GM18868 (cell line): ENCODE data around the gene ZBTB16.

ENCODE experiments used
- ATAC-seq: cut with Tn5 transposase; IDR thresholded peaks from one replicate; pipeline ENCODE4 v1.9.1; 2021; ENCODE audit warnings: mild to moderate bottlenecking, moderate library complexity; ENCODE audit not compliant: unreplicated experiment

ZBTB16 gene

DNA sequence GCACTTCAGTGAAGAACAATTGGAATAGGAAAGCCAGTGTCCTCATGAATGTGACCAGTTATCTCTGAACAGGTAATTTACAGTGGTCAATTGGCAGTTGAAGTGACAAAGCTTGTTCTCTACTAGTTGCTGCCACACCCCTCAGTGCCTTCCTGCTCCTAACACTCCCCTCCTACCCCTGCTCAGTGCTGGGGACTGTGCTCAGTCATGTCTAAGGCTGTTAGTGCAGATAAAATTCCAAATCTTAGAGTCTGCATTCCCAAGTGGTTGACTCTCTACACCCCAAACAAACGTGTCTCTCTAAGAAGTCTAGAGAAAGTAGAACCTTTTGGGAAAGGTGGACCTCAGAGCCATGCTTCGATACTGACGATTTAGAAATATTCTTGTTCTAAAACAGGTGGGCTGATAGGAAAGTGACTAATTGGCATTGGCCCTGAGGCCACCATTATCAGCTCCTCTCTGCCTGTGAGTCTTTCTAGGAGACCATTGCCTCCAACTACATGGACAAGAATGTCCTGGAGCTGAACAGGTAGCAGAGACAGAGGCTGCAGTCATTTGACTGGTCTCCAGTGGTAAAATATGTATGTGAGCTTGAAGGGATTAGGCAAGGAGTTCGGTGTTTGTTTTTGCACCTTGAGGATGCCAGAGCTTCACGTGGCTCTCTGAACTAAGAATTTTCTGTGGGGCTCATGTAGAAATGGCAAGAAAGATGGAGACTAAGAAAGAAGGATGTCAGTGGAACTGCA lies 214.6 kb downstream of the ZBTB16 start:
- ATAC-seq, result no peak

DNA sequence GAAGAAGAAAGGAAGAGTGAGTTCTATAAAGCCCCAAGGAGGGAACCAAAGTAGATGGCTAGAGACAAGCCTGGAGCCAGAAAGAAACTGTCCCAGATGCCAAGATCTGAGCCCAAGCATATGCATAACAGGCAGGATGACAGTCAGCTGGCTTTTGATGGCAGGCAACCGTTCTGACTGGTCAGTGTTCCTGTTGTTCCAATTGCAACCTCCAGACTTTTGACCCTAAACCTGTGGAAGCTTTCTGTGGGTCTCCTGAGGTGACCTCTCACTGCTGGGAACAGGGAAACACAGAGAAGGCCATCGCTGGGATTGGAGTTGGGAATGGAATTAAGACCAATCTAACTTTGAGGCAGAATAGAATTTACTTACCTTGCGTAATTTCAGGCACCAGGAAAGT lies 215.1 kb downstream of the ZBTB16 start:
- ATAC-seq, result no peak

DNA sequence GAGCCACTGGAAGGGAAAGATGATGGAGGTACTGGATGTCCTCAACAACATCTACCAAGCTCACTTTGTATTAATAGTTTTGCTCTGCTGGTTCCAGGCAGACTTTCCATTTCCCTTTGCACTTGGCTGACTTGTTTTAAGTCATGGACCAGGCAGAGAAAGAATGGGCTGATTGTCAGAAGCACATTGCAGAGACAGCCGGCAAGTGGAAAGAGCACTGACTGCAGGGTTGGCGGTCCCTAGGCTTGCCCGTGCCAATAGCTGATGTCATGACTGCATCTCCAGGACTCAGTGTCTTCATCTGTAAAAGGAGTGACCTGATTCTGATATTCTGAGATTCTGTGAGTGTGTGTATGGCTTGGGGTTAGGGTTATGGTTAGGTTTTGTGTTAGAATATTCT lies 215.8 kb downstream of the ZBTB16 start:
- ATAC-seq, result no peak

DNA sequence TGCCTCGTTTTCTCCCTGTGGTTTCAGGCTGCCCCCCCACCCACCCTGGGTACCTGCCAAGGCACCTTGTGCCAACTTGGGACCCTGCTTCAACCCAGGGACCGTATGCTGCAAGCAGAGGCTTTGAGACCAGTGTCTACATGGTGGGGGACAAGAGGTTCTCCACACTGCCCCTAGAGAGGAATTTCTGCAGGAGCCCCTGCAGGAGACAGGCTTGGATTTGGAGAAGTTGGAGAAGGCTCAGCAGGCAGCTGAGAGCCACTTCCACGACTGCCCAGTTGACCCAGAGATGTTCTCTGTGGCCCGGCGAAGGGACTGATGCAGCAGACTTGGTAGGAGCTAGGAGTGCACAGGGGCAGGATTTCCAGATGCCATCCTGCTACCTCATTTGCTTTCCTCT lies 216.6 kb downstream of the ZBTB16 start:
- no peak for ATAC-seq

DNA sequence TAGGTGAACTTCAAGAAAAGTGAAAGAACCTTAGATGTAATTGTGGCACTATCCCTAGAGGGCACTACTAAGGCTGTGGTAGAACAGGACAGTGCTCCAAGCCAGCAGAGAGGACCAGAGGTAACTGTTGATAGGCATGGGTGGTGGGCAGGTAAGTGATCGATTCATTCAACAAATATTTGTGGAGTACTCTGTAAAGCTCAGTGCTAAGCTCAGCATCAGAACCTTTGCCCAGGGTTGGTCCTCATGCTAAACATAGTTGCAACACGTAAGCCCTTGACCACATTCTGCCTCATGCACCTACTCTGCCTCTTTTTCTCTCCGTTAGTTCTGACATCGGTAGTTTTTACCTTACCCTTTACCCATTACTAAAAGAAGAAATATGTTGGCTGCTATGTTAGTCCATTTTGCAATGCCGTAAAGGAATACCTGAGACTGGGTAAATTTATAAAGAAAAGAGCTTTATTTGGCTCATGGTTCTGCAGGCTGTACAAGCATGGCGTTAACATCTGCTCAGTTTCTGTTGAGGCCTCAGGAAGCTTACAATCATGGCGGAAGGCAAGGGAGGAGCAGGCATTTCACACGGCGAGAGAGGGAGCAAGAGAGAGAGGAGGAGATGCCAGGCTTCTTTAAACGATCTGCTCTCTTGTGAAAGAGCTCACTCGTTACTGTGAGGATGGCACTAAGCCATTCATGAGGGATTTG lies 218.3 kb downstream of the ZBTB16 start:
- ATAC-seq, result no peak

DNA sequence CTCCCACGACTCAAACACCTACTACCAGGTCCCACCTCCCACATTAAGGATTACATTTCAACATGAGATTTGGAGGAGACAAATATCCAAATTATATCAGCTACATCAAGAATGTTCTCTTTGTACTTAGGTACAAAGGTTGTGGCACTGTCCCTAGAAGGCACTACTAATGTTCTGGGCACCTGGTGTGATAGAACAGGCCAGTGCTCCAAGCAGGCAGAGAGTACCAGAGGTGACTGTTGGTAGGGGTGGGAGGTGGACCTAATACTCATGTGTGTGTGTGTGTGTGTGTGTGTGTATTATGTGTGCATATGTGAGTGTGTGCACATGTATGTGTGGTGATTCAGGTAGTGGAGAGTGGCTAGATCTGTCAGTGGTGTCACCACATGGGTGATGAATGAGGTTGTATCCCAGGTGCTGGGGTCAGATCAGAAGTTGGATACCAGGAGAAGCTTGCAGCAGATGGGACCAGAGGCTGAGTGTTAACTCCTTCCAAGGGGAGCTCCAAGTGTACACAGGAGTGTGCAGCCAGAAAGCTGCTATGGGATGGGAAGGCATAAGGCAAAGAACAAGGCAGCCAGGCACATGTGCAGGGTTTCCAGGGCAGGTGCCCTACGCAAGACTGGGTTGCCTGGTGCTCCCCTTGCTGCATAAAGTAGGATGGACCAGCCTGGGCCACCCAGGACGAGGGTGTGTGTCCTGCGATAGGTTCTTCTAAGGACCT lies 219.0 kb downstream of the ZBTB16 start:
- no peak for ATAC-seq

DNA sequence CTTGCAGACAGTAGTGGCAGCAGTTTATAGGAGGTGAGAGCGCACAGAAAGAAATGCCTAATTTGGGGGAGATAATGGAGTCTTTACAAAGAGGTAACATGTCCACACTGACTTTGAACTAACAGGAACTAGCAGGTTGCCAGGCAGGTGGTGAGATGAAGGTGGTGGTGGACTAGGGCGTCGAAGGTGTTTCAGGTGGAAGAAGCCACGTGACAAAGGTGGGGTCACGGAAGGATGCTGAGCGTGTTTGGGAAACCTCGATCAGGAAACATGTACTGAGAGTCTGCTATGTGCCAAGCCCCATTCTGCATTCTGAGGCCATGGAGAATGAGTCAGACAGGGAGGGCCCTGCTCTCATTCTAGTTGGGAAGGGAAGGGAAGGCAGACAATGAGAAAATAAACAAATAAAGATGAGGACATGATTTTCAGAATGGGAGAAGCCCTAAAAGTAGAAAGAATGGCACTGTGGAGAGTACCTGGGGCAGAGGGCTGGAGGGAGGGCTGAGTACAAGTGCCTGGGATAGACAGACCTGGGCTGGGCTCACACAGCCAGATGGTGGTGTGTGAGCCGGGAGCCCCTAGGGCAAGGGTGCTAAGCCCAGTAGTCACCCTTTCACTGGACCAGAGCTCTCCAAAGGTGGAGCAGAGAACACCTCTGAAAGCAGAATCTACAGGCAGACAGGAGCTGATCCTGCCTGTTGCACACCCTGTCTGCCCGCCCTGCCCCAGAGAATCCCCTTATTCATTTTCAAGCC lies 220.5 kb downstream of the ZBTB16 start:
- no peak for ATAC-seq

DNA sequence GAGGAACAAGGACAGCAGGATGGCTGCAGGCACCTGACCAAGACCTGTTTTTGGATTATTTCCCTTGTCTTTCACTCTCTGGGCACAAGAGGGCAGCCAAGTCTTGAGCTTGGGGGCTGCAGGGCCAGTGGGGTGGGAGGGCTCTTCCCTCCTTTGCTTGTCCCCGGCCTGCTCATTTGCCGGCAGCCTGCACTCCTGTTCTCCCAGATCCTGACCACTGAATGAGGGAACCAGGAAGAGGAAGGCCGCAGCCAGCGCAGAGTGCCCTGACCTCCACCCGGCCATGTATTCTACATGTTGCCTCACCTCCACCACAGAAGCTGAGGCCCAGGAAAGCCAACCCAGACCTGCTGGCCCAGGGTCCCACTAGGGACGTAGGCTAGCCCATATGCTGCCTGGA lies 221.2 kb downstream of the ZBTB16 start:
- ATAC-seq, result no peak

DNA sequence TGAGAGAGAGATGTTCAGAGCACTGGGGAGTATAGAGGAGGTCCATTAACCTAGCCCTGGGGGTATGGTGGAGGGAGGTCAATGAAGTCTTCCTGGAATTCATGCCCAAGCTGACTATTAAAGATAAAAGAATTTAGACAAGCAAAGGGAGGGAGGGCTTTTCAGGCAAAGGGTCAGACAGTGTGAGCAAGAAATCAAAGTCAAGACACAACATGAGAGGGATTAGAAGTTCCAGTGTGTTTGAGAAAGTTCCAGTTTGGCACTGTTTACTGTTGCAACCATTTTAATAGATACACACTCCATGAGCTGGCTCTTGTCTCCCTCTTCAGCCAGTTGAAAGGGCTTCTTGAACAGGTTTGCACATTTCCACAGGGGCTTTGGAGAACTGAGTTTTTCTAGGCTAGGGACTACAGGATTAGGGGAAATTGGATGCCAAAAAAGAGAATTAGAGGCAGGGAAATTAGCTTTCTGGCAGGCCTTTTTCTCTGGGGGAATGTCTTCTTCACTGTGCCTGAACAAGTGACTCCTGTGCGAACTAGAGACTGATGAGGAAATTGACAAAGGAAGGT lies 222.0 kb downstream of the ZBTB16 start:
- no peak for ATAC-seq

DNA sequence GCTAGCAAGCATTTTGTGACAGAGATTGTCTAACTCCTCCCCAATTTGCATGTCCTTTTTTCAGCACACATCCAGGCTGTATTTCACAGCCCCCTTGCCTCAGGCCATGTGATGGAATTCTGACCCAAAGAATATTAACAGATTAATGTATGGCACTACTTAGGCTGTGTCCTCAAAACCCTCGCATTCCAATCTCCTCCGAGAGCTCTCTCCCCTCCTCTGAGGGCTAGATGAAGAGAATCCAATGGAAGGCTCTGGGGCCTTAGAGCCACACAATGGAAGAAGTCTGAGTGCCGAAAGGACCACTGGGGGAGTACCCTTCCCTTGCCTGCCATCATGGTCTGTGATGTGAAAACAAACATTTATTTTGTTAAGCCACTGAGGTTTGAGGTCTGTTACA lies 223.0 kb downstream of the ZBTB16 start:
- no peak for ATAC-seq

DNA sequence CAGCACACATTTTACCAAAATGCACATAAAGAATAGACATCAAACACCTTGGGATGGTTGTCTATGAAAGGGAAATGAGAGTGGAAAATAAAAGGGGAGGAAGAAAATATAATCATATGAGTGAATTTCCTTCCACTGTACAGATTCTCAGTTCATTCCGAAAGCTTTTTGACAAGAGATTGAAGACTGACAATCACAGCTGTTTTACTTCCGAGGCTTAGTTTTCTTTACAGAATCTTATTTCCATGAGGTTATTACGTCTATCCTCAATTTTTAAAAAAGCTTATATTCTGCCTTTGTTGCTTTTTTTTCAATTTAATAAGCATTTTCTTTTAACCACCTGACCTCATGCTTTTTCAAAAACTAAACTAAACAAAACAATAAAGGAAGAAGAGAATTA lies 223.9 kb downstream of the ZBTB16 start:
- ATAC-seq, result no peak

DNA sequence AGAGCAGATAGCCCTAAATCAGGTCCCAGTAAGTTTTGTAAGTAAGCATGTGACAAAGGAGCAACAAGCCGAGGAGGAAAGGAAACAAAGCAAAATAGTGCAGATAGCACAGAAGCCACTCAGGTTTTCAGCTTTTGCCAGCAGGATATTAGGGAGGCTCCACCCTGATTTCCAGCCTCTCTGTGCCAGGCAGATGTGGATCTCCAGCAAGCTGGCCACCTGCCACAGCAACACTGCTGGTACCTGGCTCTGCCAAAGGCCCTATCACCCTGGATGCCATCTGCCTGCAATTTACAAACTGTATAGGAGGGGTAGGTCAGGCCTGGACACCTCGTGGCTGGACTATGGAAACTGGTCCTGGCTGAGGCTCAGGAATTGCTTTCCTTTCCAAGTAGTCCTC lies 224.5 kb downstream of the ZBTB16 start:
- no peak for ATAC-seq

DNA sequence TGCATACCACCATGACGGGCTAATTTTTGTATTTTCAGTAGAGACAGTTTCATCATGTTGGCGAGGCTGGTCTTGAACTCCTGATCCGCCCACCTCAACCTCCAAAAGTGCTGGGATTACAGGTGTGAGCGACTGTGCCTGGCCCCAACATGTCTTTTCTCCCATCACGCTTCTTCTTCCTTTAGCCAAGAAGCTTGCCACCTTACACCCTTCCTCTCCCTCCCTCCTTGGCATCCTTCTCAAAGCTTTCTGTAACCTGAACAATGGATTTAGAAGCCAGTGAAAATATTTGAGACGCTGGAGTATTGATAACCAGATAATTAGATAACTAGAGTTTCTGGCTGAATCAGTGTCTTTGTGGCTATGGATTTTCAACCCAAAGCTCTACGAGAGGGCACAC lies 225.4 kb downstream of the ZBTB16 start:
- no peak for ATAC-seq

DNA sequence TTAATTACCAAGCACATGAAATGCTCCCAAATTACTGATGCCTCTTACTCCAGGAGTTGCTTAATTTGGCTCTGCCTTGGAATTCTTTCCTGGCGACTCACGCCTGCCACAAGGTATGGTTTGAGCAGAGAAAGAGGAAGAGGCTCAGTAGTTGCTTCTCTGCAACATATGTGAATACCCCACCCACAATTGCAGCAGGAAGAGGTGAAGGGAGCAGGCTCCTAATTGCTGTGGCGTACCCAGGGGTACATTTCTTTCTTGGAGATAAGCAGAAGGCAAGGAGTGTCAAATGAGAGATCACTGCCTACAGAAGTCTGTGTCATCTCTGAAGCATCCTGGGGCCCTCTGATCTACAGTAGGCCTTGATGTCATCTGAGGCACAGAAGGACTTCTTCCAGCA lies 226.1 kb downstream of the ZBTB16 start:
- no peak for ATAC-seq

DNA sequence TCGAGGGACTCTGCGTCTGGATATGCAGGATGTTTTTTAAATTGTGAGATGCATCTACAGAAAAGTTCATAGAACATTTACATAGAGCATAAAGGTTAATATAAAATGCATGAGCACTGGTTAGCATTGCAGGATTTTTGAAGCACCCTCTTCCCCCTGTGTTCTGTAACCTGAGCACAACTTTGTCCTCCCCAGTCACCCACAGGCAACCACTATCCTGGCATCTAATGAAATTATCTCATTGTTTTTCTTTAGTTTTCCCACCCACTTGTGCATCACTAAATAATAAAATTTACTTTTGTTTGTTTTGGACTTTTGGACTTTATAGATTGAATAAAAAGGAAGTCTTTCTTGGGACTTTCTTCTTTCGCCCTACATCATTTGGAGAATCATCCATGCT lies 226.7 kb downstream of the ZBTB16 start:
- no peak for ATAC-seq

DNA sequence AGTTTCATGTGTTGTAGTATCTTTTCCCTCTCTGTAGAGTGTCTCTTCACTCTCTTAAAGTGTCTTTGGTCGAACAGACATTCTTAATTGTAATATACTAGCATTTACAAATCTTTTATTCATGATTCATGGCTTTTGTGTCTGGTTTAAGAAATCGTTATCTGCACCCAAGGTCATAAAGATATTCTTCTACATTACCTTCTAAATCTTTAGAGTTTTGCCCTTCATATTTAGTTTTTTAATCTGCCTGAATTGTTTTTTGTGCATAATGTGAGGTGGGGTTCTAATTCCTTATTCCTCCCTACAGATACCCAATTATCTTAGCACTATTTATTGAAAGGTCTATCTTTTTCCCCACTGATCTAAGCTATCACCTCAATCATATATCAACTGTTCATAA lies 227.6 kb downstream of the ZBTB16 start:
- no peak for ATAC-seq

DNA sequence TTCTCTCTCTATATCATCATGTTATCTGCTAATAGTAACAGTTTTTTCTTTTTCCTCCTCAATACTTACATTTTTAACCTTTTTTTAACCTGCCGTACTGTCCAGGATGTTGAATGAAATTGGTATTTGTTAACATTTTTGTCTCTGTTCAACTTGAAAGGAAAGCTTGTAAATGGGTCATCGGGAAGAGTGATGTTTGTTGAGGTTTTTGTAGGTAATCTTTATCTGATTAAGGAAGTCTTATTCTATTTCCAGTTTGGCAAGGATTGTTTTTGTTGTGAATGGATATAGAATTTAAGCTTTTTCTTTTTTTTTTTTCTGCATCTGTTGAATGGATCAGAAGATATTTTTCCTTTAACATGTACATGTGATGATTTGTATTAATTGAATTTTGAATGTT lies 228.6 kb downstream of the ZBTB16 start:
- no peak for ATAC-seq

DNA sequence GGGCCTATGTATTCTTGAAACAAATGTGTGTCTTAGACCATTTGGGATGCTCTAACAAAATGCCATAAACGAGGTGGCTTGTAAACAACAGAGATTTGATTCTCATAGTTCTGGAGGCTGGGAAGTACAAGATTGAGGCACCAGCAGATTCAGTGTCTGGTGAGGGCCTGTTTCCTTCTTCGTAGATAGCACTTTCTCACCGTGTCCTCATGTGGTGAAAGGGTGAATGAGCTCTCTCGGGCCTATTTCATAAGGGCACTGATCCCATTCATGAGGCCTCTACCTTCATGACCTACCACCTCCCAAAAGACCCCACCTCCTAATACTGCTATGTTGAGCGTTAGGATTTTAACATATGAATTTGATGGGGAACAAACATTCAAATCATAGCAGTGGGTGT lies 230.3 kb downstream of the ZBTB16 start:
- no peak for ATAC-seq

DNA sequence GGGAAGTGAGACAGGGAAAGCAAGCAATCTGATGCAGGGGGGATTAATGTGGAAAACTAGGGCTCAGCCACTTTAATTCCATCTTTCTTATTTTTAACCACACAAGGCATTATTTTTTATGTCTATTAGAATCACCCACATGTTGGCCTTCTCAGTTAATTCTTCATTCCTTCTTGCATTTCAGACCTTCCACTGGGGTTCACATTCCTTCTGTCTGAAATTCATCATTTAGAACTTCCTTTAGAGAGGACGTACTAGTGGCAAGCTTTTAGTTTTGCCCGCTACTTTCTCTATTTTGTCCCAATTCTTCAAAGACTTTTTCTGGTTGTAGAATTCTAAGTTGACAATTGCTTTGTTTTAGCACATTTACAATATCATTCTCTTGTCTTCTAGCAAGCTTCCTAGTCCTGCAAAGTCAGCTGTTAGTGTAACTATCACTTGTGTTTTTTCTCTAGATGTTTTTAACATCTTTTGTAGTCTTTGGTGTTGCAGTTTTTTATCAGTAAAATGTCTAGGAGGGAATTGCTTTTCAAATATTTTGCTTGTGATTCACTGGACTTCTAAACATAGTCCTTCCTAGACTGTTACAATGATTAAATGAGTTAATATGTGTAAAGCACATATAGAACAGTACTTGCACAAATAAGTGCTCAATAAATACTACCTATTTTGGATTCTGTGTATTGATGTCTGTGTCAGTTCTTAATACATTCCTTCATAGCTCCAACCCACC lies 231.2 kb downstream of the ZBTB16 start:
- ATAC-seq, result no peak

DNA sequence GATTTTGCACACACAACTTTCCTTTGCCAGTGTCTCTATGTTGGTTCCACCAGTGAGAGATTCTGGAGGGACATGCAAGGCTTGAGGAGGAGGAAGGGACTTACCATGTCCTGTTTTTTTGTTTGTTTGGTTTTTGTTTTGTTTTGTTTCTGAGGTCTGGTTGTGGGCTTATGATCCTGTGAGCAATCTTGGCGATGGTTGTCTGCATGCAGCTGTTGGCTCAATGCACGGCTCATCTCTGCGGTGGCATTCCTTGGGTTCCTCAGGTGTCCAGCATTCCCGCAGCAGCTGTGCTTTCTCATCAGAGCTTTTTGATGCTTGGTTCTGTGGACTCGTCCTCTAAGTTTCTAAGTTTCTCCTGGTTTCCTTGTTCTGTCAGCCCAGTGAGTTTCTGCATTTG lies 231.9 kb downstream of the ZBTB16 start:
- no peak for ATAC-seq
